Measurements from ENCODE around the gene PRKN. TPM values are rescaled to one million over a fixed set of nuclear protein-coding genes. Genes with fewer than 3 reads are reported as not detected.

PRKN gene
- polyA plus RNA-seq, 1 donor from 2014 or later, result 1.2 TPM

- Histone ChIP-seq H3K4me2 (ENCODE audit: low read length) (no peak overlapping the region), H3K79me2 (replicated peaks; ENCODE audit: insufficient read depth, low read length) (no peaks in the 10 kb centered on the region), H3K36me3 (ENCODE audit: insufficient read depth, low read length) (no peaks in the 10 kb centered on the region), H3K9ac (ENCODE audit: low read length) (no peak overlapping the region), H3K9me3 (ENCODE audit: low read length) (no peaks in the 10 kb centered on the region), H4K20me1 (ENCODE audit: insufficient read depth) (no peaks in the 10 kb centered on the region), H2AFZ (ENCODE audit: low read depth, low read length) (no peak overlapping the region), H3K27me3 (ENCODE audit: insufficient read depth, low read depth, low read length) (no peaks in the 10 kb centered on the region), H3F3A (ENCODE audit: insufficient read depth, low read length, poor library complexity, severe bottlenecking) (peaks cover under 1% of the 10 kb centered on the region), H3K27ac (ENCODE audit: low read length) (no peak overlapping the region), H3K4me3 (ENCODE audit: low read length) (no peak overlapping the region), H3K9me2 (ENCODE audit: insufficient read depth, low read length) (no peaks in the 10 kb centered on the region)
- TF ChIP-seq TAF1 (IDR thresholded peaks at IDR 0.05; ENCODE audit: low read depth) (no peak), EZH2 (IDR thresholded peaks at IDR 0.05; ENCODE audit: borderline replicate concordance, insufficient read depth, low read length, poor library complexity, severe bottlenecking) (no peak), EP300 (conservative IDR thresholded peaks at IDR 0.05; ENCODE audit: poor library complexity, severe bottlenecking) (no peak), POLR2AphosphoS5 (IDR thresholded peaks at IDR 0.05) (no peak), MXI1 (conservative IDR thresholded peaks at IDR 0.05; ENCODE audit: poor library complexity, severe bottlenecking) (no peak), REST (IDR thresholded peaks at IDR 0.05; ENCODE audit: borderline replicate concordance) (no peak), RAD21 (conservative IDR thresholded peaks at IDR 0.05) (no peak), SMC3 (conservative IDR thresholded peaks at IDR 0.05; ENCODE audit: poor library complexity) (no peak), CTCF (IDR thresholded peaks at IDR 0.05; ENCODE audit: poor library complexity, severe bottlenecking) (no peak)
Observed at GRCh38 chr6:161438430-161439030, 1289.0 kb downstream of the PRKN start.

GRCh38 chr6:161437851-161438250 lies 1289.7 kb downstream of the PRKN start:
- Histone ChIP-seq H3K79me2 (replicated peaks; ENCODE audit: insufficient read depth, low read length) (no peaks in the 10 kb centered on the region), H3F3A (ENCODE audit: insufficient read depth, low read length, poor library complexity, severe bottlenecking) (no peaks in the 10 kb centered on the region), H3K4me2 (ENCODE audit: low read length) (no peak overlapping the region), H3K27ac (ENCODE audit: low read length) (no peak overlapping the region), H2AFZ (ENCODE audit: low read depth, low read length) (no peak overlapping the region), H3K9ac (ENCODE audit: low read length) (no peak overlapping the region), H3K9me3 (ENCODE audit: low read length) (no peaks in the 10 kb centered on the region), H3K36me3 (ENCODE audit: insufficient read depth, low read length) (no peaks in the 10 kb centered on the region), H3K27me3 (ENCODE audit: insufficient read depth, low read depth, low read length) (no peaks in the 10 kb centered on the region), H4K20me1 (ENCODE audit: insufficient read depth) (no peaks in the 10 kb centered on the region), H3K4me3 (ENCODE audit: low read length) (no peak overlapping the region), H3K9me2 (ENCODE audit: insufficient read depth, low read length) (no peaks in the 10 kb centered on the region)
- TF ChIP-seq REST (IDR thresholded peaks at IDR 0.05; ENCODE audit: borderline replicate concordance) (no peak), EZH2 (IDR thresholded peaks at IDR 0.05; ENCODE audit: borderline replicate concordance, insufficient read depth, low read length, poor library complexity, severe bottlenecking) (no peak), TAF1 (IDR thresholded peaks at IDR 0.05; ENCODE audit: low read depth) (no peak), RAD21 (conservative IDR thresholded peaks at IDR 0.05) (no peak)

Data from neural cell (in vitro differentiated cells).